Urinary bladder (tissue), 4 donors: ENCODE data around the gene GGPS1. TPM values are rescaled to one million over a fixed set of nuclear protein-coding genes. Genes with fewer than 3 reads are reported as not detected.
"Not testable (repeated sequence)": the region's sequence is repeated elsewhere in the genome, so short reads cannot be mapped to it uniquely, and the experiment has no call there.

ENCODE experiments used
- DNase-seq: peaks from one replicate; pipeline ENCODE4 v3.0.0-alpha.2; 2015; ENCODE audit errors: extremely low spot score
- H3K27ac ChIP-seq: one replicate; pipeline ENCODE4 v1.5.1; 2013; ENCODE audit warnings: low read depth, mild to moderate bottlenecking, moderate library complexity
- H3K36me3 ChIP-seq: one replicate; pipeline ENCODE4 v1.6.1; 2013; ENCODE audit warnings: mild to moderate bottlenecking, moderate library complexity; ENCODE audit not compliant: insufficient read depth
- H3K4me1 ChIP-seq: one replicate; pipeline ENCODE4 v1.6.1; 2013; ENCODE audit warnings: mild to moderate bottlenecking, moderate library complexity; ENCODE audit not compliant: insufficient read depth
- H3K4me3 ChIP-seq: one replicate; pipeline ENCODE4 v1.5.1; 2013; ENCODE audit warnings: low read depth, low read length
- WGBS: extraction: QIAGEN DNeasy Blood & Tissue Kit; methylation state at CpG from one replicate; pipeline ENCODE4 v1.1.7; 2013; 5-methylcytosine and 5-hydroxymethylcytosine counted together
- polyA plus RNA-seq: library from polyadenylated mRNA; stranded (reverse); fragments of 200-250 nt; gene quantifications from one replicate; pipeline ENCODE4 v1.2.3, GENCODE V29; 2013
- small RNA-seq: library from RNA; depleted of rRNA; stranded (forward); fragments of <200 nt; gene quantifications from one replicate; pipeline ENCODE3, GENCODE V24; 2014
- total RNA-seq: library from RNA; depleted of rRNA; stranded (reverse); fragments of >200 nt; gene quantifications from one replicate; pipeline ENCODE4 v1.2.3, GENCODE V29; 2014
- donor health status: healthy with polysubstance abuse.
- donor health status: healthy.

Gene GGPS1
- total and polyA plus RNA-seq, 2 donors: 25.2 to 40.8 TPM

DNA sequence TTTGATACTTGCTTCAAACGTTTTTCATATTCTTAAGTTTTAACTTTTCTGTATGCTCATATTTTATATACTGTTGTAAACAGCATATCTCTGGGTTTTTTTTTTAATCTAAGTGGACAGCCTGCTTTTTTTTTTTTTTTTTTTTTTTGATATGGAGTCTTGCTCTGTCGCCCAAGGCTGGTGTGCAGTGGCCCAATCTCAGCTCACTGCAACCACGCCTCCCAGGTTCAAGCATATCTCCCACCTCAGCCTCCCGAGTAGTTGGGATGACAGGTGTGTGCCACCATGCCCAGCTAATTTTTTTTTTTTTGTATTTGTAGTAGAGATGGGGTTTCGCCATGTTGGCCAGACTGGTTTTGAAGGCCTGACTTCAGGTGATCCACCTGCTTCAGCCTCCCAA, 40.1 kb downstream of the GGPS1 start:
- H3K4me3 ChIP-seq: no peak overlapping the region
- no peak for DNase-seq

DNA sequence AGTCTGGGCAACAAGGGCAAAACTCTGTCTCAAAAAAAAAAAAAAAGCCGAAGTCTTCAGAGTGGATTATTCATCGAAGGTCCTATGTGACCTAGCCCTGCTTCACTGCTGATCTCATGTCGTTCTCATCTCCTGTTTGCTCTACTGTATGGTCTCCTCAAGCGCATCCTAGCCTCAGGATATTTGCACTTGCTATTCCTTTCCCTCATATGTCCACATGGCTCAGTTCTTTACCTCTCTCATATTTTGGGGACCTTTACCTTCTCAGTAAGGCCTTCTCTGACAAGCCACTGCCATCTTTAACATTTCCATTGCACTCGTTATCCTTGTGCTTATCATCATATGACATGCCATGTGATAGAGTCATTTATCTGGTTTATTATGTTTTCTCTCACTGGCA, 41.4 kb downstream of the GGPS1 start:
- H3K36me3 ChIP-seq: no peaks in the 10 kb centered on the region
- H3K27ac ChIP-seq: no peak overlapping the region
- no peak for DNase-seq
- H3K4me3 ChIP-seq: no peak overlapping the region
- 94% methylated on average over 5 of the region's 5 CpGs for WGBS
- H3K4me1 ChIP-seq: no peaks in the 10 kb centered on the region

More for the DNA sequence above, 40.1 kb downstream of the GGPS1 start:
- Histone ChIP-seq H3K27ac (no peak overlapping the region), H3K36me3 (no peaks in the 10 kb centered on the region), H3K4me1 (no peaks in the 10 kb centered on the region)
- WGBS: 75% methylated on average over 5 of the region's 5 CpGs

DNA sequence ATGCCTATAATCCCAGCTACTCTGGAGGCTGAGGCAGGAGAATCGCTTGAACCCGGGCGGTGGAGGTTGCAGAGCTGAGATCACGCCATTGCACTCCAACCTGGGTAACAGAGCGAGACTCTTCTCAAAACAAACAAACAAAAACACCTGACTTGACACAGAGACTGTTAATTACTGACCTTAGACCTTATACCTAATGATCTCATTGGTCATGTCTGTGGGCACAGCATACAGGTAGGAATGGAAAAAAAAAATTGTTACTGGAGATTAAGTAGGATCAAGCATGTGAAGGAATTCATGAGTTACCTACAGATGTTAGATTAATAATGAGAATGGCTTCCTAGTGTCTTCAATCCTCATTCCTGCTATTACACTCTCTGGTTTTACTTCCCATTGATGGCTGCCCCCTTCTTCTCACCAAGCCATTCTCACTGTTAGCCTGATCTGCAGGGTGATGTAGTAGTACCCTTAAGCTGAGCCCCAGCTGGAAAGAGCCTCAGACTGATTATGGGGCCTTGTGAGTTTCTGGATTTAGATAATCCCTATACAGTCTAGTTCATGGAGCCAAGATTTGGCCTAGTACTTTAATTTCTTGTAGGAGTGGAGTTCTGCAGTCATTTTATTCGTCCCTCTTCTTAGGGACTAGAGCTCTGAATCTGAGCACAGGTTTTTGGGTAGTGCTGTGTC, 47.7 kb downstream of the GGPS1 start:
- no peak for DNase-seq
- WGBS: 96% methylated on average over 6 of the region's 6 CpGs
- H3K4me1 ChIP-seq: no peaks in the 10 kb centered on the region

DNA sequence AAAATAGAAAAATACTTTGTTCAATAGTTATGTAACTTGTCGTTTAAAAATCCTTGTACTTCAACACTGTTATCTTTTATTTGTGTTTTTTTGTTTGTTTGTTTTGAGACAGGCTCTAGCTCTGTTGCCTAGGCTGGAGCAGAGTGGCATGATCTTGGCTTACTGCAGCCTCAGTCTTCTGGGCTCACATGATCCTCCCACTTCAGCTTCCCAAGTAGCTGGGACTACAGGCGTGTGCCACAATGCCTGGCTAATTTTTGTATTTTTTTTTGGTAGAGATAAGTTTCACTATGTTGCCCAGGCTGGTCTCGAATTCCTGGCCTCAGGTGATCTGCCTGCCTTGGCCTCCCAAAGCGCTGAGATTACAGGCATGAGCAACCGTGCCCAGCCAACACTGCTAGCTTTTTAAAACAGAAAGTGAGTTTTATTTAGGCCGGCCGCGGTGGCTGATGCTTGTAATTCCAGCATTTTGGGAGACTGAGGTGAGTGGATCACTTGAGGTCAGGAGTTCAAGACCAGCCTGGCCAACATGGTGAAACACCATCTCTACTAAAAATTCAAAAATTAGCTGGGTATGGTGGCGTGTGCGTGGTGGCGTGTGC, 49.9 kb downstream of the GGPS1 start:
- DNase-seq, H3K27ac ChIP-seq: not testable (repeated sequence)
- WGBS: 92% methylated on average over 11 of the region's 11 CpGs

More for the DNA sequence above, 47.7 kb downstream of the GGPS1 start:
- H3K4me3 ChIP-seq: no peak overlapping the region
- H3K27ac ChIP-seq: no peak overlapping the region
- peaks cover 1% of the 10 kb centered on the region for H3K36me3 ChIP-seq

DNA sequence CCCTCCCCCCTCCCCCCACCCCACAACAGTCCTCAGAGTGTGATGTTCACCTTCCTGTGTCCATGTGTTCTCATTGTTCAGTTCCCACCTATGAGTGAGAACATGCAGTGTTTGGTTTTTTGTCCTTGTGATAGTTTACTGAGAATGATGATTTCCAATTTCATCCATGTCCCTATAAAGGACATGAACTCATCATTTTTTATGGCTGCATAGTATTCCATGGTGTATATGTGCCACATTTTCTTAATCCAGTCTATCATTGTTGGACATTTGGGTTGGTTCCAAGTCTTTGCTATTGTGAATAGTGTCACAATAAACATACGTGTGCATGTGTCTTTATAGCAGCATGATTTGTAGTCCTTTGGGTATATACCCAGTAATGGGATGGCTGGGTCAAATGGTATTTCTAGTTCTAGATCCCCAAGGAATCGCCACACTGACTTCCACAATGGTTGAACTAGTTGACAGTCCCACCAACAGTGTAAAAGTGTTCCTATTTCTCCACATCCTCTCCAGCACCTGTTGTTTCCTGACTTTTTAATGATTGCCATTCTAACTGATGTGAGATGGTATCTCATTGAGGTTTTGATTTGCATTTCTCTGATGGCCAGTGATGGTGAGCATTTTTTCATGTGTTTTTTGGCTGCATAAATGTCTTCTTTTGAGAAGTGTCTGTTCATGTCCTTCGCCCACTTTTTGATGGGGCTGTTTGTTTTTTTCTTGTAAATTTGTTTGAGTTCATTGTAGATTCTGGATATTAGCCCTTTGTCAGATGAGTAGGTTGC, 53.8 kb downstream of the GGPS1 start:
- not testable (repeated sequence) for H3K36me3 ChIP-seq, H3K4me1 ChIP-seq, H3K4me3 ChIP-seq, DNase-seq, H3K27ac ChIP-seq
- no CpG with 5 or more reads among the region's 3 CpGs for WGBS

More for the DNA sequence above, 49.9 kb downstream of the GGPS1 start:
- H3K4me3 ChIP-seq, H3K36me3 ChIP-seq, H3K4me1 ChIP-seq: not testable (repeated sequence)

DNA sequence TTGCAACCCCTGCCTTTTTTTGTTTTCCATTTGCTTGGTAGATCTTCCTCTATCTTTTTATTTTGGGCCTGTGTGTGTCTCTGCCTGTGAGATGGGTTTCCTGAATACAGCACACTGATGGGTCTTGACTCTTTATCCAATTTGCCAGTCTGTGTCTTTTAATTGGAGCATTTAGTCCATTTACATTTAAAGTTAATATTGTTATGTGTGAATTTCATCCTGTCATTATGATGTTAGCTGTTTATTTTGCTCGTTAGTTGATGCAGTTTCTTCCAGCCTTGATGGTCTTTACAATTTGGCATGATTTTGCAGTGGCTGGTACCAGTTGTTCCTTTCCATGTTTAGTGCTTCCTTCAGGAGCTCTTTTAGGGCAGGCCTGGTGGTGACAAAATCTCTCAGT, 57.3 kb downstream of the GGPS1 start:
- not testable (repeated sequence) for H3K4me1 ChIP-seq, H3K4me3 ChIP-seq, H3K27ac ChIP-seq, DNase-seq, H3K36me3 ChIP-seq
- 97% methylated on average over 1 of the region's 1 CpG for WGBS

DNA sequence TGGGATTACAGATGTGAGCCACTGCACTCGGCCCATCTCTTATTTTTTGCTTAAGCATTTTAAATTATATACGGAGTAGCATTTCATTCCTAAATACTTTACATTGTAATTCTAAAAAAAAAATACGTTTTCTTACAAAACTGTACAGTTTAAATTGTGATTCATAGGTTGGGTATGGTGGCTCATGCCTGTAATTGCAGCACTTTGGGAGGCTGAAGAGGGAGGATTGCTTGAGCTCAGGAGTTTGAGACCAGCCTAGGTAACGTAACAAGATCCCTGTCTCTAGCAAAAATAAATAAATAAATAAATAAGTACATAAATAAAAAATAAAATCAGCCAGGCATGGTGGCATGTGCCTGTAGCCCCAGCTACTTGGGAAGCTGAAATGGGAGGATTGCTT, 63.5 kb downstream of the GGPS1 start:
- no peak overlapping the region for H3K4me3 ChIP-seq
- no peaks in the 10 kb centered on the region for H3K36me3 ChIP-seq
- no peaks in the 10 kb centered on the region for H3K4me1 ChIP-seq
- DNase-seq: no peak
- no peak overlapping the region for H3K27ac ChIP-seq
- WGBS: 91% methylated on average over 4 of the region's 4 CpGs

Small RNAs within 50 kb of the gene (small RNA-seq; reads per million reads assigned to genes)
- not detected for gene AL391994.1

Other genes starting within 250 kb of the GGPS1 start
- gene TOMM20, start 199.7 kb upstream of the GGPS1 start, total RNA-seq: 78.2 TPM
- 93.8 TPM for gene TOMM20, start 199.7 kb upstream of the GGPS1 start, polyA plus RNA-seq
- 53.8 TPM for gene RBM34, start 167.3 kb upstream of the GGPS1 start, total RNA-seq
- gene RBM34, start 167.3 kb upstream of the GGPS1 start, polyA plus RNA-seq: 60.3 TPM
- gene ARID4B, start 391 bp upstream of the GGPS1 start, total RNA-seq: 72.0 TPM
- 19.1 TPM for gene ARID4B, start 391 bp upstream of the GGPS1 start, polyA plus RNA-seq
- gene TBCE, start 38.9 kb downstream of the GGPS1 start, total RNA-seq: 28.7 TPM
- gene TBCE, start 38.9 kb downstream of the GGPS1 start, polyA plus RNA-seq: 15.4 TPM
- 59.5 TPM for gene B3GALNT2, start 175.9 kb downstream of the GGPS1 start, total RNA-seq
- 19.6 TPM for gene B3GALNT2, start 175.9 kb downstream of the GGPS1 start, polyA plus RNA-seq